ENCODE measurements around the gene CIDEB.
A peak's percentile ranks its signal among the peaks of the same experiment; 100 is the strongest.
"Not testable (repeated sequence)": the region's sequence is repeated elsewhere in the genome, so short reads cannot be mapped to it uniquely, and the experiment has no call there.

The CIDEB gene

GRCh38 chr14:24331731-24332267, 24.0 kb upstream of the CIDEB start:
- no peak overlapping the region for H3K4me3 ChIP-seq (ENCODE audit: low read depth, low read length)
- TF ChIP-seq CTCF (IDR thresholded peaks at IDR 0.05; ENCODE audit: borderline replicate concordance, insufficient read depth, low read depth, low read length) = no peak

- no peak overlapping the region for H3K4me3 ChIP-seq (ENCODE audit: low read depth, low read length)
- TF ChIP-seq CTCF (IDR thresholded peaks at IDR 0.05; ENCODE audit: borderline replicate concordance, insufficient read depth, low read depth, low read length) = no peak
Observed at GRCh38 chr14:24330973-24331674, 23.3 kb upstream of the CIDEB start.

GRCh38 chr14:24329736-24330135, 22.0 kb upstream of the CIDEB start:
- H3K4me3 ChIP-seq (ENCODE audit: low read depth, low read length) = no peak overlapping the region
- TF ChIP-seq CTCF (IDR thresholded peaks at IDR 0.05; ENCODE audit: borderline replicate concordance, insufficient read depth, low read depth, low read length) = no peak

- no peak for TF ChIP-seq CTCF (IDR thresholded peaks at IDR 0.05; ENCODE audit: borderline replicate concordance, insufficient read depth, low read depth, low read length)
- no peak overlapping the region for H3K4me3 ChIP-seq (ENCODE audit: low read depth, low read length)
Observed at GRCh38 chr14:24329073-24329663, 21.4 kb upstream of the CIDEB start.

- H3K4me3 ChIP-seq (ENCODE audit: low read depth, low read length) = not testable (repeated sequence)
- TF ChIP-seq CTCF (IDR thresholded peaks at IDR 0.05; ENCODE audit: borderline replicate concordance, insufficient read depth, low read depth, low read length) = peak; percentile 38; the same call in 1 of the 2 replicates
Observed at GRCh38 chr14:24327914-24328313, 20.1 kb upstream of the CIDEB start.

- H3K4me3 ChIP-seq (ENCODE audit: low read depth, low read length) = no peak overlapping the region
- no peak for TF ChIP-seq CTCF (IDR thresholded peaks at IDR 0.05; ENCODE audit: borderline replicate concordance, insufficient read depth, low read depth, low read length)
Observed at GRCh38 chr14:24327303-24327702, 19.5 kb upstream of the CIDEB start.

GRCh38 chr14:24325963-24326362, 18.2 kb upstream of the CIDEB start:
- H3K4me3 ChIP-seq (ENCODE audit: low read depth, low read length) = no peak overlapping the region
- no peak for TF ChIP-seq CTCF (IDR thresholded peaks at IDR 0.05; ENCODE audit: borderline replicate concordance, insufficient read depth, low read depth, low read length)

Data from GM12875 (cell line).